GM19240 (cell line): Measurements from ENCODE around the gene VWA3A.
"Not testable (repeated sequence)": the region's sequence is repeated elsewhere in the genome, so short reads cannot be mapped to it uniquely, and the experiment has no call there.

ENCODE experiments used
- DNase-seq: peaks from one replicate; pipeline ENCODE4 v3.0.0; 2011; ENCODE audit warnings: low spot score; ENCODE audit not compliant: insufficient read length

VWA3A gene

DNA sequence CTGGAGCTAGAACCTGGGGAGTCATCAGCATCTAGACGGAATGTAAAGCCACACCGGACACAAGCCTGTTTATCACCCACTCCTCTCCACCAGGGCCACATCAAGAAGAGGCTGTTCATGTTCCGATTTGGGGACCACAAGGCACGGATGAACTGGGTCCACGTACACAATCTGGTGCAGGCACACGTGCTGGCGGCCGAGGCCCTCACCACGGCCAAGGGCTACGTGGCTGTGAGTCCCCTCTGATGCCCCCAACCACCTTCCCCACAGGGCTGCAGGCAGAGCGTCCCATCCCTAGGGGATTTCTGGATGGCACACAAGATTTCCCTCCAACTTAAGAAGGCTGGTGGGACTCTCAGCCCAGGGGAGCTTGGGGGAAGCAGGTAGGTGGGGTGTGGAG, 89.1 kb downstream of the VWA3A start:
- no peak for DNase-seq

DNA sequence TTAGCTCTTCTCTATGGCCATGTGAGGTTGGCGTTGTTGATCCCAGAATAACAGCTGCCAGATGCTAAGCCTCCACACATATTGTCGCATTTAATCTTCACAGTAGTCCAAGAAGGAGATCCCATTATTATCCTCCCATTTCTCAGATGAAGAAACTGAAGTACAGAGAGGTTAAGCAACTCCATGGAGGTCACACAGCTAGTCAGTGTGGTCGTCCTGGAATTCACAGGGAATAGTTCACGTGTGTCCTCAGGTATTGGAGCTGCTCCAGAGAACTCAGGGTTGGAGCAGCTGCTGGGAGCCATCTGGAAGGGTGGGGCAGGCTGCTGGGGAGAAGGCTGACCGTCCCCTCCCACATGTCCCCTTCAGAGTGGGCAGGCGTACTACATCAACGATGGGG, 89.5 kb downstream of the VWA3A start:
- DNase-seq = no peak

DNA sequence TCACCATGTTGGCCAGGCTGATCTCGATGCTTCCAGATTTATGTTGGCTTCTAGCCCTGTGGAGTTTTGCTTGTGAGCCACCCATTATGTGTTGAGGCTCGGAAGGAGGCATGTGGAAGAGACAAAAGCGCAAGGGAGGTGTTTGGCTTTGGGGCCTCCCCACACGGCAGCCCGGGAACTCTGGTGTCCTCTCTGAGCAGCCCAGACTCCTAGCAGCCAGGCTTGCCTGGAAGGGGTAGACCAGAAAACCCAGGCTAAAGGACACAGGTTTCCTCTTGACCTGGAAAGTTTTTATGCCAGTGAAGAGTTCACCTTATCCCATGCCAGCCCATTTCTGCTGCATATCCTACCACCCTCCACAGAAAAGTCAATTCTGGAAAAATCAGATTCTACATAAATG, 91.0 kb downstream of the VWA3A start:
- DNase-seq = no peak

DNA sequence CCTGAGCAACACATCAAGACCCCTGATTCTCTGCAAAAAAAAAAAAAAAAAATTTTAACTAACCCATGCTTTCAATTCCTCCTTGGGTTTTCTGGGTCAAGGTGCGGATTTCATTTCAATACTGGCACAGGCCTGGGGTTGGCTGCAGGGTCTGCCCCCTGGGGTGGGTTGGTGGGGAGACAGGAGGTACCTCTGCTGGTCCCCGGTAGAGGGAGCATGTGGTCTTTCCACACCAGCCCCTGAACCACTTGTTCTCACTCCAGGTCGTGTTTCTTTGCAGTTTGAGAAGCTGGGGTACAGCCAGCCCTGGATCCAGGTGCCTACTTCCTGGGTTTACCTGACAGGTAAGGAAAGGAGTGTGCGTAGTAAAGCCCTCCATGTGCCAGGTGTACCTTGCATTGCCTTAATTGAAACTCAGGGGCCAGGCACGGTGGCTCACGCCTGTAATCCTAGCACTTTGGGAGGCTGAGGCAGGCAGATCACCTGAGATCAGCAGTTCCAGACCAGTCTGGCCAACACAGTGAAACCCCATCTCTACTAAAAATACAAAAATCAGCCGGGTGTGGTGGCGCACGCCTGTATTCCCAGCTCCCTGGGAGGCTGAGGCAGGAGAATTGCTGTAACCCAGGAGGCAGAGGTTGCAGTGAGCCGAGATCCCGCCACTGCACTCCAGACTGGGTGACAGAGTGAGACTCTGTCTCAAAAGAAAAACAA, 91.7 kb downstream of the VWA3A start:
- DNase-seq = no peak

DNA sequence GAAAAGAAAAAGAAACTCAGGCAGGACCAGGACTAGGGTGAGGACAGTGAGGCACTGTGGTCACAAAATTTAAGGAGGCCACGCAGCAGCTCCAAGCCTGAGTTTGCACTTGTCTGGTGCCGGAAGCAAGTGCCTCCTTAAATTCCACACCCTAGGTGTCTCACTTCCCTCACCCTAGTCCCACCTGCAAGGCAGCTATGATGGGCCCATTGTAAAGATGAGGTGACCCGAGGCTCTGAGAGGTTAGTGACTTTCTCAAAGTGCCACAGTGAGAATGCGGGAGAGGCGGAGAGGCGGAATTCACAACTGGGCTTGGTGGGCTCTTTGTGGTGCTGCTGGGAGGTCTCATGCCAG, 92.3 kb downstream of the VWA3A start:
- DNase-seq = no peak

DNA sequence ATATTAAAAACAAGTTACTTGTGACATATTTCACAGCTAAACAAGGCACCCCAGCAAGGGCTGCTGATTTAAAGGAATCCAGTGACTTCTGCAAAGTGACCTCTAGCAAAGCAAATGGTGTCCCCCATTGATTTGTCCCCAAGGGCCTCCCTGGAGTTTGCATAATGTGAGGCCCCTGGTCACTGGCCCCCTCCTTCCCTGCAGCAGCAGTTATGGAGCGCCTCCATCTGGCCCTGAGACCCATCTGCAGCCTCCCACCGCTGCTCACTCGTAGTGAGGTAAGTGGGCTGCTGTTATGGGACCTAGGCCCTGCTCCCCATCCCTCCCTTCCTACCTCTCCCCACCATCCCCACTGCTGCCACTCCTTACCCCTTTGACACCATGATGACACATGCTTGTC, 94.2 kb downstream of the VWA3A start:
- DNase-seq = no peak

DNA sequence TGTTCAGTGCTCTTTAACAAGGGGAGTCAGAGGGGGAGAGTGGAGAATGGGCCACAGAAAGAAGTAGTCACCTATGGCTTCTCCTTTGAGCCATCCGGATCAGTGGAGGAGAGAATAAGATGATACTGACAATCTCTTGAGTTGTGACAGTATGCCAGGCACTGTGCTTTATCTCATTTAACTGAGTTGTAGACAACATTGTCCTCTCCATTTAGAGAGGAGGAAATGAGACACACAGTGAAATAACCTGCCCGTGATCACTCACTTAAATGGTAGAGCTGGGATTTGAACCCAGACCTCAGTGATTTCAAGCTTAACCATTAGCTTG, 95.9 kb downstream of the VWA3A start:
- no peak for DNase-seq

DNA sequence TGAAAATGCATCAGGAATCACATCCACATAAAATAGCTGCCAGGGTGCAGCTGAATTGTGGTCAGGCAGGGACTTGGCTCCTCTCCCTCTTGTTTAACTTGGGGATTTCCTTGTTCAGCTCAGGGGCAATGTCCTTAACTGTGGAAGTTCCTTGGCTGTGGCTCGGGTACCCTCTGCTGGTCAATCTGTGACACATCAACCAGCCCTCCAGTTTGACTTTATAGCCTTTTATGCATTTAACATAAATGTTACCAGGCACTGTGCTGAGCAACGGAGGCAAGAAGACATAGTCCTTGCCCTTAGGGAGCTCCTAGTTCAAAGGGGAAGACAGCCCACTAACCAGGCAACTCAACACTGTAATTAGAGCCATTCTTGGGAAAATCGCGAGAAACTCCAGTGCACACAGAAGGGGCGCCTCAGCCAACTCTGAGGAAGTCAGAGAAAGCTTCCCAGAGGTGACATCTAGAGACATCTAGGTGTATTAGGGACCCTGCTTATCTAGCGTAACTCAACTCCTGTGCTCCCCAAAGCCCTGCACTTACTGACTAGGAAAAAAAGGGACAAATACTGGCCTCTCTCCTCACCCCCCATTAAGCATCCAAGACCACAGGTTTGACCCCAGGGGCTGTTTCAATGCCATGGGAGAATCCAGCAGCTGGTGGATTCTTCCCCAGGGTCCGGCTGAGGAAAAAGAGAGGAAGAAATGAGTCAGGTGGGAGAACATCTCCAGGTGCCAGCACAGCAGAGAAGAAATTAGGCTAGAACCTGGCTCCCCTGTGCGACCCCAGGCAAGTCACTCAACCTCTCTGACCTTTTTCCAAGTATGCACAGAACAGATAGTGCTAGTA, 96.5 kb downstream of the VWA3A start:
- DNase-seq = peak; percentile 47

DNA sequence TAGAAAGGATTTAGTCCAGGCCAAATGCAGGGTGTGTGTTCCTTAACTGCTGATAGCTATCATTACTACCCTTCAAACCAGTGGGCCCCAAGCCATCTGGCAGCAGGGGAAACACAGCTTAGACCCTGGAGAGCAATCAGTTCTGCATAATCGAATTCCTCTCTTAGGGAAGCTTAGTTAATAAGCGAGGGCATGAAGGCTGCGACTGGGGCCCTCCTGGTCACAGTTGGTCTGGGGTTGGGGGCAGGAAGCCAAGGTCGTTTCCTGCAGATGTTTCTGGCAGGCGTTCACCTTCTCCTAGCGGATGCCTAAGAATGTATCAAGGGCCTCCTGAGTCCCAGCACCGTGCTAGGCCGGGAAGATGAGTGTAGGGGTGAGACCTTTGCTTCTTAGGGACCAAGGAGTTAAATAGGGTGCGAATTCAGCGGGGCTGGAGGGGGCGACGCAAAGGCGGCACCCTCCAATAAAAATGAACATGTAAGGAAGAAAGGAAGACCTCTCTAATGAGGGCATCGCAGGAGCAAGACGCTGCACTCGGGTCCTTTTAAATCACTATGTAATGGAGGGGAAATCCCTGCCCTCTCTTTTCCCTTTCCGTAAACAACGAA, 97.2 kb downstream of the VWA3A start:
- no peak for DNase-seq

DNA sequence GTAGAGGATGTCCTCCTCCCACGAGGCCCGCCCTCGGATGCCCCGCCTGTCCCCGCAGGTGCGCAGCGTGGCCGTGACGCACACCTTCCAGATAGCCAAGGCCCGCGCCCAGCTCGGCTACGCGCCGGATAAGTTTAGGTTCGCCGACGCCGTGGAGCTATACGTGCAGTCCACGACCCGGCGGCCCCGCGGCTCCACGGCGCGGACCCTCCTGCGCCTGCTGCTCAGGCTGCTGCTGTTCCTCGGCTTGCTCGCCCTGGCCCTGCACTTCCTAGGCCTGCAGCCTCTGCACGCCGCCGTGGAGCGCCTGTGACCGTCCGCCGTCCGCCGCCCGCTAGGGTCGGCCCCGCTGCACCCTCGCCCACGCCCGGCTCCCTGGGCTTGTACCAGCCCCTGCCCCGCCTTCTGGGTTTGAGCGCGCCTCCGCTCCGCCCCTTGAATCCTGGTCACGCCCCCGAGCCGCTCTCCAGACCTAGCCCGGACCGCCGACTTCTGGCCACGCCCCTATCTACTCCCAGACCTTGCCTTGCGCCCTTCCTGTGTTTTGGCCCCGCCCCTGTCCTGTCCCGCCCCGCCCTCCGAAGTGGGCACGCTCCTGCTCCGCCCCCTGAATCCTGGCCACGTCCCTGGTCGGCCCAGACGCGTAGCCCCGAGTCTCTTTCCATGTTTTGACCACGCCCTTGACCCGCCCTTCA, 97.9 kb downstream of the VWA3A start:
- peak; percentile 69 for DNase-seq

DNA sequence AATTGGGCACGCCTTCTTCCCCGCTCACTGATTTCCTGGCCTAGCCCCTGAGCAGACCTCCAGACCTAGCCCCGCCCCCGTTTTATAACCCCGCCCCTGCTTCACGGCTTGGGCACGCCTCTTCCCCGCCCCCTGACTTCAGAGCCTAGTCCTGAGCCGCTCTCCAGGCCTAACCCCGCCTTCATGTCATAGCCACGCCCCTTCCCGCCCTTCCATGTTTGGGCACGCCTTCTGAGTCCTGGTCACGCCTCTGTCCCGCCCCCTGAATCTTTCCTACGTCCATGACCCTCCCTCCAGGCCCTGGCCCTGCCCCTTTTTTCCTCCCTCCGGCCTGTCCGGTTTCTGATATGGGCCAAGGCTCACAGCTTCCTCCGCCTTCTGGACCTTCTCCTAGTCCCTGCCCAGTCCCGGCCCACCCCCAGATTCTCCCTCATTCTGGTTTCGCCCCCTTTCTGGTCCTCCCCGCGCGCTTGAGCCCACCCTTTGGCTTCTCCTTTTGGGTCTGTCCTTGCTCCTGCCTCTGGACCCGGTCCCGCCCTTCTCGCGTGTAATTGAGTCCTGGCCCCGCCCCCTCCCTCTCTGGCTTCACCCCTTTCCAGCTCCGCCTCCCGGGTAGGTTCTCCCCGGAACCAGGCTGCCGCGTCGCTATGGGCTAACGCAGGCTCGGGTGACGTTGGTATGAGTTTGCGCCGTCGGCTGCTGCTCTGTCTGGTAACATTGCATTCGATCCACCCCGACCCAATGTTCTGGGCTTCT, 98.6 kb downstream of the VWA3A start:
- DNase-seq = peak; percentile 52

DNA sequence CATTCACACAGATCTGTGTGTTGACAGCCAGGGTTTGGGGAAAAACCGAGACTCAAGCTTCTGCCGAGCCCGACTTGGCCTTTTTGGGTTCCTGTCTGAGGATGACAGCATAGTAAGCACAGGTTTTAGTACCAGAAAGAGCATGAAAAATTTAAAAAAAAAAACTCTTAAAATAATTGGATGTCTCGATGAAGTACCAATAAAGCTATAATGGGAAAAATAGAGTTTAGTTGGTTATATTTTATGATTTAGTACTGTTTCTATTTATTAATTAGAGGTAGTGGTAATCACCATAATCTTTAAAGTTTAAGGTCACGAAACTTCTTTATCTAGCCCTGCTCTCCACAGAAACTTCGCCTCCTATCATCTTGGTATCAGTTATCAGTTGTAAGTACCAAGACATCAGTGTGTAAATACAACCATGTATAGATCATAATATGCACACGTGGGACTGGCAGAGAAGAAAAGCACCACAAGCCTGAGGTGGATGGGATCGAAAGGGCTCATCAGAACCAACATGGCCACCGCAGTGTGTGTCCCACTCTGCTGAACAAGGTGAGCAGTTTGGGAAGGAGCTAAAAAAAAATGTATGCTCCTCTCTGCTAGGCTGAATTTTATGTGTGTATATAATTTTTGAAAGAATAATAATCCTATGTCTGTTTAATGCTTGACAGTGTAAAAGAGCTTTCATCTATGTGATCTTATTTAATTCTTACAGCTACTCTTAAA, 99.4 kb downstream of the VWA3A start:
- no peak for DNase-seq

DNA sequence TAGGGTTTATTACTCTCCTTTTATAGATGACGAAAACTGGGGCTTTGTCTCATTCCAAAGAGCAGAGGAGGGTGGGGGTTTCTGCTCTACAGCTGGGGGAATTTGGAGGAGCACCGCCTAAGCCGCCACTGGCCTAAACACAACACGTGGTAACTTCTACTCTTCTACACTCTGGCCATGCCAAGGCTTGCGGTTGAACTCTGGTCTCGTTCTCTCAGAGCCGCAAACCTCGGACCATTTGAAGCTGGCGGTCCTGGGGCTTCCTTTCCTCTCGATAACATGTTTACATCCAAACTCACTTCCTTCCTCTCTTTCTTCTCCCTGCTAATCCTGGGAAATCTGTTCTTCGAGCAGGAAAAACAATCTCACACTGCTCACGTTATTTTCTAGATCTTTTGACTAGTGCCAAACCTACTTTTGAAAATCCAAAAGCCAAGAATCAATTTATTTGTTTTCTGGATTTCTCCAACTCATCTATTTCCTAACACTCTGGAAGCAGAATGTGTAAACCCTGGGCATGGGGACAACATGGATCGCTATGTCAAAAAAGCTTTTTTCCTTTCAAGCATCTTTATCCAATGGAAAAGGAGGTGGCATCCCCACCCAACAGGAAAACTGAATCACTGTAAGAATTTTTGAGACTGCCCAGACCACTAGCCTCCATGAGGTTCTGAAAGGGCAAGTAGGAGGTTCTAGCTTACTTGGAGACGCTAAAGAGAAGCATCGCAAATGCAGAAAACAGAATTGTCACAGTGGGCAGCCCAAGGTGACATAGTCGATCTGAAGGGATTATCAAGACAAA, 100.1 kb downstream of the VWA3A start:
- no peak for DNase-seq

DNA sequence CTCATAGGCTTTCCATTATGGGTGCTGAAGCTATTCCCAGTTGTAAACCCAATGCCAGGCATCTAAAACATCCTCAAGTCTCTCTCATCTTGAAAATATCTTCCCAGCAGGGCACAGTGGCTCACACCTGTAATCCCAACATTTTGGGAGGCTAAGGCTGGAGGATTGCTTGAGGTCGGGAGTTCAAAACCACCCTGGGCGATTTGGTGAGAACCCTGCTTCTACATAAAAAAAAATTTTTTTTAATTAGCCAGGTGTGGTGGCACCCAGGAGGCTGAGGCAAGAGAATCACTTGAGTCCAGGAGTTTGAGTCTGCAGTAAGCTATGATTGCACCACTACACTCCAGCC, 100.7 kb downstream of the VWA3A start:
- DNase-seq = no peak

DNA sequence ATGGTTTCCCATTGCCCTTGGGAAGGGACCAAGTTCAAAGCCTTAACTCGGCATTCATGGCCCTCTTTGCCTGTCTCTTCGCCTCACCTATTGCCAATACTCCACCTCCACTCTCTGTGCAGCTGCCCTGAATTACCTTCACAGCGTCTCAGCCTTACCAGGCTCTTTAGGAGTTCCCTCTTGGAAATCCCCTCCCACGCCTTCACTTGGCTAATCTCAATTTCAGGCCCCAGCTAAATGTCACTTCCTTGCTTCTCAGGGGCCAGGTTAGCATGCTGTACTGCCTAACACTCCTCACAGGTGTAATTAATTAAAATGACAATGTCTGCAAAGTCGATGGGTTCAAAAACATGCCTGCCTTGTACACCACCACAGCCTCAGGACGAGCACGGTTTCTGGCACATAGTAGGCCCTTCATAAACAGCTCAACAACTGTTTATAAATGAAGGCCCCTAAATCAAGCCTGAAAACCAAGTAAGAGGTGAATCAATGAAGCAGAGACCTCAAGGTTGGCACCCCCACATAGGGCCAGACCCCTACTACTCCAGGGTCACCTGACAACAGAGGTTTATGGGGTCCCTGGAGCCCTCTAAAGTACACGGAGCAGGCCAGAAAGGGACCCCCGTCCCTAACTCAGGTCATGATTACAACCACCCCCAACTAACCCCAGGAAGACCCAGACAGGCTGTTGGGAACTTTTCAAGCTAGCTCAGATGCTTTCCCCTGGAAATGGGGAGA, 102.5 kb downstream of the VWA3A start:
- DNase-seq = no peak

DNA sequence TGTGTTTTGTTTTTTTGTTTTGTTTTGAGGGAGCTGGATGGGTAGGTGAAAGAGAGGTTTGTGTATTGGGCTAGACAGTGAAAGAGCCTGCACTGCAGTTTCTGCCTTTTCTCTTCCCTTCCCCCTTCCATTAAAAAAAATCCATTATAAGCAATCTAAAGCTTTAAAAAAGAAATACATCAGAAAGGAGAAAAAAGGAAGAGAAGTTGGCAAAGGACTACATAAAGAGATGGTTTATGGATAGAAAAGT, 103.0 kb downstream of the VWA3A start:
- no peak for DNase-seq

DNA sequence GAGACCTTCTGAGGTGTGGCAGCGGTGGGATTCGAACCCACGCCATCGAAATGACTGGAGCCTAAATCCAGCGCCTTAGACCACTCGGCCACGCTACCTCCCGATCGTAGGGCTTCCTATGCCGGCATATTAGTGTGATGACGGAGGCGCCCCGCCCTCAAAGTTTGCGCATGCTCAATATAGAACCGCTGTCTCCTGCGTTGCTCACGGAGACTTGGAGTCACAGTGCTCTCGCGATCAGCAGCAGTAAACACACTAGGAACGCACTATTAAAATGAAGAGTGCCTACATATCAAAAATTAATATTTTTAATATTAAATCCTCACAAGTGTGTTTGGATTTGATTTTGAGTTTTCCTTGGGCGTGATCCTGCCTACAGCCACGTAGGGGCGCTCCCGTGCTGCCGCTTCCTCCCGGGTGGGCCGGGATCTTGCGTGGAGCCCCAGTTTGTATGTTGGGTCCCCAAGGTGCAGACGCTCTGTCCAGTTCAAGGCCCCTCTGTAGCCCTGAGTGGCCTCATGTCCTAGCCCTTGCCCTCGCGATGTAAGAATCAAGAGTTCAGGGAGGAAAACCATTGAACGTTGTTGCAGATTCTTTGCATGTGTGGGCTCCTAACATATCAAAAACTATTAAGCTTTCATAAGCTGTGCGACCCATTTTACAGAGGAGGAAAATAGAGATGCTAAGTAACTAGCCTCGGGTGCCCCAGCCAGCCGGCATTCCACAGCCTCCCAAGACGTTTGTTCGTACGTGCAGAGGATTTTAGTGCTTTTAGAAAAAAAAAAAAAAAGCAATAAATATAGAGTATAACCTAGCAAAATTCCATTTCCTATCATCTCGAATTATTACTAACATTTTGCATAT, 103.6 kb downstream of the VWA3A start:
- DNase-seq = no peak

DNA sequence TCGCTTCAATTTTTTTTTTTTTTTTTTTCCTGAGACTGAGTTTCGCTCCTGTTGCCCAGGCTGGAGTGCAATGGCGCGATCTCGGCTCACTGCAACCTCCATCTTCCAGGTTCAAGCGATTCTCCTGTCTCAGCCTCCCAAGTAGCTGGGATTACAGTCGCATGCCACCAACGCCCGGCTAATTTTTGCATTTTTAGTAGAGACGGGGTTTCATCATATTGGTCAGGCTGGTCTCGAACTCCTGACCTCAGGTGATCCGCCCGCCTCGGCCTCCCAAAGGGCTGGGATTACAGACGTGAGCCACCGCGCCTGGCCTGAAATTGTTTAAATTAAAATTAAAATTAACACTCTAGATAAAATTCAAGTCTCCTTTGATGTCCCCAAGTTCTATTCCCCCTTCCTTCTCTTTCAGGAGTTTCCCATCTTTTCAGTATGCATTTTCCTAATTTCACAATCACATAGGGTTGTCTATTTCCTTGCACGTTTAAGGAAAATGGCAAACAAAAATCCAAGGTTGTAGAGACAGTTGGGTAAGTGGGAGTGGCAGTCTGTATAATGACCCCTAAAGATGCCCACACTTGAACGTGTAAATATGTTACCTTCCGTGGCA, 104.3 kb downstream of the VWA3A start:
- DNase-seq = not testable (repeated sequence)
